Right atrium auricular region (tissue), 2 donors: Measurements from ENCODE around the gene TSPAN18. TPM values are rescaled to one million over a fixed set of nuclear protein-coding genes. Genes with fewer than 3 reads are reported as not detected.

Source experiments
- DNase-seq: peaks from one replicate; pipeline ENCODE4 v3.0.0-alpha.2; 2019; ENCODE audit warnings: low spot score
- H3K27ac ChIP-seq, 2 donors: fragments of 200-600 bp; sonication (generic); 1 replicate in 1 of 2; 2 replicates in 1 of 2; pipeline ENCODE4 v1.5.1; 2016 to 2019
- H3K27me3 ChIP-seq, 2 donors: fragments of 200-600 bp; sonication (generic); one replicate each; pipeline versions ENCODE4 v1.5.1 to v1.6.0; 2017 to 2019
- H3K36me3 ChIP-seq: fragments of 200-600 bp; sonication (generic); one replicate; pipeline ENCODE4 v1.5.1; 2016
- H3K4me1 ChIP-seq, 2 donors: fragments of 200-600 bp; sonication (generic); one replicate each; pipeline versions ENCODE4 v1.5.1 to v1.6.0; 2017 to 2019
- H3K4me3 ChIP-seq, 2 donors: fragments of 200-600 bp; sonication (generic); 1 replicate in 1 of 2; 2 replicates in 1 of 2; pipeline ENCODE4 v1.5.1; 2017 to 2019; ENCODE audit warnings: mild to moderate bottlenecking in 1 of 2, moderate library complexity in 1 of 2
- H3K9me3 ChIP-seq, 2 donors: fragments of 200-600 bp; sonication (generic); one replicate each; pipeline ENCODE4 v1.5.1; 2019
- total RNA-seq, 2 donors: library from RNA; depleted of rRNA; stranded (reverse); fragments of >200 nt; gene quantifications; one replicate each; pipeline ENCODE4 v1.1.0, GENCODE V29; 2016
- TF ChIP-seq, protein P1 (sequence below), 2 donors: fragments of 200-600 bp; sonication (generic); IDR thresholded peaks; one replicate each; pipeline ENCODE4 v1.5.1; 2019; ENCODE audit warnings: antibody characterized with exemption in 2 of 2

The TSPAN18 gene
- total RNA-seq, 2 donors from 2014 or later = 76.3 to 79.3 TPM

DNA sequence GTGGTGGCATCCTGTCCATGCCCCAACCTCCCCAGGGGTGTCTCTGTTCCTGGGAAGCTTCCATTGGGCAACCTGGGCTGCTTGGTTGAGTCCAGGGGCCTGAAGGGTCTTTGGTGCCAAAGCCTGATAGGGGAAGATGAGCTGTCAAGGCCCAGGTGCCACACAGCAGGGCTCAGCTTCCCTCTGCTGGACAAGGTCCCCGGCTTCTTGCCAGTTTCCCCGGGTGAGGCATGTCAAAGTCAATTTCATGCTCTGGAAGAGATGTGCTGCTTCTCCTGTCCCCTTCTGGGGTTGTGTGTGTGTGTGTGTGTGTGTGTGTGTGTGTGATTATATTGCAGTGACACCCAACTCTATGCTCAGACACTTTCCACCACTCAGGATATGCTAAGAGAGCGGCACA, 197.0 kb downstream of the TSPAN18 start:
- H3K4me1 ChIP-seq = peaks cover 0 to 25% of the 10 kb centered on the region in 2 donors
- H3K36me3 ChIP-seq = peaks cover 32% of the 10 kb centered on the region

DNA sequence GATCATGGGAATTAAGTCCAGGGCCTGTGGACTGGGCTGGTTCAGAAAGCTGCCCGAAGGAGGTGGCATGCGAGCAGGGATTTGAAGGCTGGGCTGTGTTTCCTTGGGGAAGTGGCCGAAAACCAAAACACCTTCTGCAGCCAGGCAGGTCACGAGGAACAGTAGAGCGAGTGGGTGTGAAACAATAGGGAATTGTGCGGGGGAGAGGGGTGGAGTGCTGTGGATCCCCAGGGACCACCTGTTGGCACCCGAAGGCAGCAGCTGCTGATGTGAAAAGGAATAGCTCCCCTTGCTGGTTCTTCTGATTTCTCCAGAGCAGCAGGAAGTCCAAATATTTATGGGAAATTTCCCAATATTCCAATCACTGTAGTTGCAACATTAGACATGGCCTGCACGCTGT, 199.3 kb downstream of the TSPAN18 start:
- H3K36me3 ChIP-seq = peaks cover 22% of the 10 kb centered on the region
- TF ChIP-seq, protein P1, sequence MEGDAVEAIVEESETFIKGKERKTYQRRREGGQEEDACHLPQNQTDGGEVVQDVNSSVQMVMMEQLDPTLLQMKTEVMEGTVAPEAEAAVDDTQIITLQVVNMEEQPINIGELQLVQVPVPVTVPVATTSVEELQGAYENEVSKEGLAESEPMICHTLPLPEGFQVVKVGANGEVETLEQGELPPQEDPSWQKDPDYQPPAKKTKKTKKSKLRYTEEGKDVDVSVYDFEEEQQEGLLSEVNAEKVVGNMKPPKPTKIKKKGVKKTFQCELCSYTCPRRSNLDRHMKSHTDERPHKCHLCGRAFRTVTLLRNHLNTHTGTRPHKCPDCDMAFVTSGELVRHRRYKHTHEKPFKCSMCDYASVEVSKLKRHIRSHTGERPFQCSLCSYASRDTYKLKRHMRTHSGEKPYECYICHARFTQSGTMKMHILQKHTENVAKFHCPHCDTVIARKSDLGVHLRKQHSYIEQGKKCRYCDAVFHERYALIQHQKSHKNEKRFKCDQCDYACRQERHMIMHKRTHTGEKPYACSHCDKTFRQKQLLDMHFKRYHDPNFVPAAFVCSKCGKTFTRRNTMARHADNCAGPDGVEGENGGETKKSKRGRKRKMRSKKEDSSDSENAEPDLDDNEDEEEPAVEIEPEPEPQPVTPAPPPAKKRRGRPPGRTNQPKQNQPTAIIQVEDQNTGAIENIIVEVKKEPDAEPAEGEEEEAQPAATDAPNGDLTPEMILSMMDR (IDR thresholded peaks at IDR 0.05) = no peak

More for the DNA sequence above, 197.0 kb downstream of the TSPAN18 start:
- H3K9me3 ChIP-seq = no peaks in the 10 kb centered on the region
- H3K4me3 ChIP-seq = no peak overlapping the region
- H3K27me3 ChIP-seq = no peaks in the 10 kb centered on the region
- no peak for DNase-seq
- TF ChIP-seq, protein P1 (IDR thresholded peaks at IDR 0.05) = no peak
- no peak overlapping the region for H3K27ac ChIP-seq

DNA sequence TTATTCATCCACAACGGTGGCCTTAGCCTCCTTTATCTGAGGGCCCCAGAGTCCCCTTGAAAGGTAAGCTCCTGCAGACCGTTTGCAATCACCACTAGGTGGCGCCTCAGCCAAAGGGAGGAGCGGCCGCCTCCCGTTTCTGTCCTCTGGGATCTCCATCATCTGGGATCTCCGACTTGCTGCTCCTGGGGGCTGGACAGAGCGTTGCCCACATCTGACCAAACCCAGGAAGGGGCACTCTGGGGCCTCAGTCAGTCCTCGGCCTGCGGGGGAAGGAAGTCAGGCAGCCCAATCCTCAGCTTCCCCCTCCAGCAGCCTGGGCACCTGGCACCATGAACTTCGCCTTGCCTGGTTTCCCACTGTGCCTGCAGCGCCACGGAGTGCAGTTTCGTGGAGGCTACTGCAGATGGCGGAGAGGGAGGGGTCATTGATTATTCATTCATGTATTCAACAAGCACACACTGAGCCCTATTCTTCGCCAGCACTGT, 200.5 kb downstream of the TSPAN18 start:
- peaks cover 0 to 25% of the 10 kb centered on the region in 2 donors for H3K4me1 ChIP-seq
- DNase-seq = peak; percentile 75
- no peaks in the 10 kb centered on the region for H3K9me3 ChIP-seq
- no peak overlapping the region for H3K4me3 ChIP-seq
- peaks cover 17% of the 10 kb centered on the region for H3K36me3 ChIP-seq
- TF ChIP-seq, protein P1 (IDR thresholded peaks at IDR 0.05) = peak; percentile 89 to 92
- no peaks in the 10 kb centered on the region for H3K27me3 ChIP-seq
- no peak overlapping the region for H3K27ac ChIP-seq

More for the DNA sequence above, 199.3 kb downstream of the TSPAN18 start:
- Histone ChIP-seq H3K4me1 (peaks cover 0 to 25% of the 10 kb centered on the region in 2 donors), H3K4me3 (no peak overlapping the region), H3K27ac (no peak overlapping the region), H3K27me3 (no peaks in the 10 kb centered on the region), H3K9me3 (no peaks in the 10 kb centered on the region)
- no peak for DNase-seq

DNA sequence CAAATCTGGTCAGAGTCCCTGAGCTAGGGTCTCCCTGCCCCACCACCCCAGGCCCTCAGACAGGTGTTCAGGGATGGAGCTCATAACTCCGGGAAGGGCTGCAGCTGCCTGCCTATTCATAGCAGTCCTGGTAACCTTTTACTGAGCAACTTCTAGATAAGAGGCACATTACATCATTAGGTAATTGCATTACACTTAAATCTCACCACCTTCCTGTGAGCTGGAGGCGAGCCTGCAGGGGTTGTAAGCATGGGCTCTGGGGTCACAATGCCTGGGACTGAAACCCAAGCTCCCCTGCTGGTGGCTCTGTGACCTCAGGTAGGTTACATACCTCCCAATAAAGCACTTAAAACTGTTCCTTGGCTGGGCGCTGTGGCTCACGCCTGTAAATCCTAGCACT, 201.4 kb downstream of the TSPAN18 start:
- Histone ChIP-seq H3K27ac (no peak overlapping the region), H3K36me3 (peaks cover 17% of the 10 kb centered on the region), H3K9me3 (no peaks in the 10 kb centered on the region), H3K4me1 (peaks cover 0 to 25% of the 10 kb centered on the region in 2 donors), H3K27me3 (no peaks in the 10 kb centered on the region), H3K4me3 (no peak overlapping the region)
- TF ChIP-seq, protein P1 (IDR thresholded peaks at IDR 0.05) = no peak
- DNase-seq = no peak

DNA sequence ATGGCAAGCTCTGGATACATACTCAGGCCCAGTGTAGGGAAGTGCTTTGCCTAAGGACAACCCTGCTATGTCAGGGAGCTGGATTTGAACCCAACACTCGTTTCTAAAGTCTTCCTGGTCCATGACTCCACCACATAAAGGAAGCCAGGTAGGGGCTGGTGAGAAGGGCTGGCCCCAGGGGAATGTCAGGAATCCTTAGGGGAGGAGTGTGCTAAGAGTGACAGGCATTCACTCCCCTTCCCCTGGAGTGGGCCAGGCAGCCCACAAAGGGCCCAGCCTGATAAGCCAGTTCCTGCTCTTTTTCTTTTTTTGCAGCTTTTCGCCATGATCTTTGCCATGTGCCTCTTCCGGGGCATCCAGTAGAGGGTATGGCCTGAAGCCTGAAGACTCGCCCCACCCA, 202.1 kb downstream of the TSPAN18 start:
- TF ChIP-seq, protein P1 (IDR thresholded peaks at IDR 0.05) = no peak
- Histone ChIP-seq H3K9me3 (no peaks in the 10 kb centered on the region), H3K4me1 (peaks cover 0 to 25% of the 10 kb centered on the region in 2 donors), H3K4me3 (no peak overlapping the region), H3K27ac (no peak overlapping the region), H3K36me3 (peaks cover 20% of the 10 kb centered on the region), H3K27me3 (no peaks in the 10 kb centered on the region)
- DNase-seq = no peak
